Endothelial cell of umbilical vein (primary cell): ENCODE measurements around the gene HSCB. TPM values are rescaled to one million over a fixed set of nuclear protein-coding genes. Genes with fewer than 3 reads are reported as not detected.

Experiments
- BruUV-seq: library from RNA; stranded (reverse); fragments of 400-500 nt; replicated peaks from 2 replicates; lab custom pipeline; 2021; lab: Mats Ljungman, UMichigan
- CTCF ChIA-PET: fragments of 300-600, 350-600 bp; sonication (Branson Sonifier 250); formaldehyde crosslinking; loops from one replicate; lab custom pipeline; 2021; ENCODE audit warnings: antibody characterized with exemption, inconsistent platforms; lab: Charles Lee
- POLR2A ChIA-PET: fragments of 300-600, 350-600 bp; sonication (Branson Sonifier 250); formaldehyde crosslinking; loops from one replicate; lab custom pipeline; 2021; ENCODE audit warnings: antibody characterized with exemption, inconsistent platforms; lab: Charles Lee
- DNase-seq: peaks from one replicate; pipeline ENCODE4 v3.0.0-alpha.2; 2011; ENCODE audit warnings: low read depth, low spot score
- FAIRE-seq: peaks from 2 replicates; lab custom pipeline; 2011; peaks lifted over from hg19 to GRCh38; lab: Jason Lieb, UNC
- H2AFZ ChIP-seq: 2 replicates; pipeline ENCODE4 v1.6.0; 2012; ENCODE audit warnings: low read depth, low read length, control low read depth, inconsistent platforms
- H3K27ac ChIP-seq: 2 replicates; pipeline ENCODE4 v1.5.1; 2011; ENCODE audit warnings: low read depth, mild to moderate bottlenecking, control low read depth, low read length, moderate library complexity; ENCODE audit not compliant: insufficient read depth
- H3K27me3 ChIP-seq, 2 experiments: 2 replicates each; pipeline versions ENCODE4 v1.6.0 to v1.6.1; 2011; ENCODE audit warnings: low read length in 2 of 2, mixed read lengths in 1 of 2; ENCODE audit not compliant: control insufficient read depth in 2 of 2, insufficient read depth in 2 of 2
- H3K36me3 ChIP-seq, 2 experiments: 2 replicates in 1 of 2; 3 replicates in 1 of 2; pipeline ENCODE4 v1.5.1; 2011; ENCODE audit warnings: low read length in 2 of 2, mild to moderate bottlenecking in 1 of 2, moderate library complexity in 1 of 2; ENCODE audit not compliant: control insufficient read depth in 2 of 2, insufficient read depth in 2 of 2; ENCODE audit errors: extremely low read depth in 1 of 2
- H3K4me1 ChIP-seq: 3 replicates; pipeline ENCODE4 v1.5.1; 2011; ENCODE audit warnings: mild to moderate bottlenecking, low read length; ENCODE audit not compliant: control insufficient read depth, insufficient read depth; ENCODE audit errors: extremely low read depth
- H3K4me2 ChIP-seq: 2 replicates; pipeline ENCODE4 v1.6.1; 2011; ENCODE audit warnings: low read length, control low read depth, mixed read lengths; ENCODE audit not compliant: insufficient read depth
- H3K4me3 ChIP-seq, 3 experiments: fragments of 200-600 bp in 1 of 3; sonication (generic), shearing (Covaris generic) in 1 of 3; replicated peaks in 1 of 3; 2 replicates each; pipeline ENCODE4 v1.5.1; 2011 to 2016; ENCODE audit warnings: control low read depth in 3 of 3, low read length in 3 of 3, mild to moderate bottlenecking in 2 of 3, inconsistent platforms in 1 of 3, low read depth in 1 of 3, moderate library complexity in 1 of 3; ENCODE audit not compliant: insufficient read depth in 1 of 3
- H3K79me2 ChIP-seq: 2 replicates; pipeline ENCODE4 v1.6.0; 2012; ENCODE audit warnings: low read length, inconsistent platforms; ENCODE audit not compliant: control insufficient read depth, insufficient read depth
- H3K9ac ChIP-seq: replicated peaks from 2 replicates; pipeline ENCODE3; 2011; ENCODE audit warnings: low read length, control low read depth; ENCODE audit not compliant: insufficient read depth; ENCODE audit errors: extremely low read depth
- H3K9me1 ChIP-seq: replicated peaks from 3 replicates; pipeline ENCODE4 v1.6.0; 2011; ENCODE audit warnings: mild to moderate bottlenecking, low read length; ENCODE audit not compliant: control insufficient read depth, insufficient read depth; ENCODE audit errors: extremely low read depth
- H3K9me3 ChIP-seq: replicated peaks from 2 replicates; pipeline ENCODE4 v1.5.1; 2012; ENCODE audit warnings: low read length, inconsistent platforms; ENCODE audit not compliant: control insufficient read depth, insufficient read depth
- H4K20me1 ChIP-seq: replicated peaks from 2 replicates; pipeline ENCODE3; 2011; ENCODE audit warnings: mild to moderate bottlenecking, low read length; ENCODE audit not compliant: control insufficient read depth, insufficient read depth; ENCODE audit errors: extremely low read depth
- EZH2 ChIP-seq: IDR thresholded peaks from 2 replicates; pipeline ENCODE4 v1.6.1; 2012; ENCODE audit warnings: borderline replicate concordance, low read depth, mild to moderate bottlenecking, moderate library complexity, low read length, inconsistent platforms; ENCODE audit not compliant: severe bottlenecking
- FOS ChIP-seq: IDR thresholded peaks from 2 replicates; pipeline ENCODE4 v1.6.1; 2011; ENCODE audit warnings: mild to moderate bottlenecking, low read length, moderate library complexity, borderline replicate concordance; ENCODE audit not compliant: insufficient read depth
- GATA2 ChIP-seq: IDR thresholded peaks from 2 replicates; pipeline ENCODE4 v1.7.0; 2011; ENCODE audit warnings: low read depth, mild to moderate bottlenecking, moderate library complexity, mixed read lengths, low read length; ENCODE audit not compliant: insufficient read length, insufficient read depth
- JUN ChIP-seq: IDR thresholded peaks from 2 replicates; pipeline ENCODE4 v1.6.1; 2011; ENCODE audit warnings: borderline replicate concordance, low read depth; ENCODE audit not compliant: insufficient read length, insufficient read depth
- MYC ChIP-seq: IDR thresholded peaks from one replicate; pipeline ENCODE4 v1.6.1; 2011; ENCODE audit warnings: mild to moderate bottlenecking, low read depth, low read length
- POLR2A ChIP-seq: IDR thresholded peaks from 2 replicates; pipeline ENCODE4 v1.6.1; 2012; ENCODE audit warnings: low read depth, mild to moderate bottlenecking, control low read depth, low read length
- POLR2AphosphoS5 ChIP-seq: IDR thresholded peaks from 2 replicates; pipeline ENCODE4 v1.6.1; 2012; ENCODE audit warnings: low read depth, mild to moderate bottlenecking, control low read depth, low read length, moderate library complexity; ENCODE audit not compliant: insufficient read depth
- dilution Hi-C: fragments of 300-500 bp; cut with MboI; formaldehyde crosslinking; loops from one replicate; pipeline ENCODE4 v1.15.0; 2019; ENCODE audit warnings: low sequenced_read_pairs; ENCODE audit not compliant: extremely low pct_ligation_motif_present
- intact Hi-C: fragments of 100-400 bp; cut with micrococcal nuclease; formaldehyde crosslinking; loops from one replicate; pipeline ENCODE4 v1.10.0; 2022
- polyA plus RNA-seq, 4 experiments: library from polyadenylated mRNA; depleted of rRNA in 3 of 4; stranded (reverse) in 3 of 4; unstranded in 1 of 4; fragments of >200 nt; gene quantifications; 2 replicates each; pipeline versions ENCODE4 v1.2.1 to v1.2.3, GENCODE V29; 2011 to 2012; ENCODE audit warnings: missing spikeins in 1 of 4
- total RNA-seq: library from RNA; stranded (reverse); gene quantifications from 2 replicates; pipeline ENCODE4 v1.2.3, GENCODE V29; 2021
- TF ChIP-seq, protein P1 (sequence below): IDR thresholded peaks from 2 replicates; pipeline ENCODE4 v1.6.1; 2011; ENCODE audit not compliant: insufficient read depth, insufficient read length
- TF ChIP-seq, protein P2 (sequence below), 2 donors: IDR thresholded peaks; 1 replicate in 1 of 2; 2 replicates in 1 of 2; pipeline ENCODE4 v1.5.1; 2011; ENCODE audit warnings: low read length in 2 of 2, mild to moderate bottlenecking in 2 of 2, moderate library complexity in 2 of 2, control low read depth in 1 of 2, inconsistent platforms in 1 of 2, low read depth in 1 of 2; ENCODE audit not compliant: insufficient read depth in 1 of 2; ENCODE audit errors: extremely low read depth in 1 of 2

Gene HSCB
- total and polyA plus RNA-seq, 2 donors (not counting 3 experiments of a cell fraction or from before 2014, with no cell fraction given): 18.4 to 20.3 TPM

DNA sequence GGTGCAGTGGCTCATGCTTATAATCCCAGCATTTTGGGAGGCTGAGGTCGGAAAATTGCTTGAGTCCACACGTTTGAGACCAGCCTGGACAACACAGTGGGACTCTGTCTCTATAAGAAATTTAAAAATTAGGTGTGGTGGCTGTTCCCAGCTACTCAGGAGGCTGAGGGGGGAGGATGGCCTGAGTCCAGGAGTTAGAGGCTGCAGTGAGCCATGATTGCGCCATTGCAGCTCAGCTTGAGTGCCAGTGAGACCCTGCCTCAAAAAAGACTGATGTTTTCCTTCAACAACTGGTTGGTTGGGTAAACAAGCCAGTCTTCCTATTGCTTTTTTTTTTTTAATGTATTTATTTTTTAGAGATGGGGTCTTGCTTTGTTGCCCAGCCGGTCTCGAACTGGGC, 49.3 kb downstream of the HSCB start:
- DNase-seq (no peak), FAIRE-seq (no peak)
- Histone ChIP-seq H3K9ac (no peak overlapping the region), H3K79me2 (peaks cover 17% of the 10 kb centered on the region), H3K9me1 (no peaks in the 10 kb centered on the region), H4K20me1 (peaks cover 11% of the 10 kb centered on the region), H3K9me3 (no peaks in the 10 kb centered on the region), H3K27me3 (no peaks in the 10 kb centered on the region), H3K36me3 (peaks cover 23 to 27% of the 10 kb centered on the region in 2 experiments), H3K4me3 (no peak overlapping the region), H3K27ac (no peak overlapping the region), H3K4me2 (no peak overlapping the region), H2AFZ (no peak overlapping the region), H3K4me1 (no peaks in the 10 kb centered on the region)
- TF ChIP-seq POLR2AphosphoS5 (no peak), JUN (no peak), GATA2 (no peak), POLR2A (no peak), EZH2 (no peak), MYC (no peak), FOS (no peak)
- TF ChIP-seq, protein P1, sequence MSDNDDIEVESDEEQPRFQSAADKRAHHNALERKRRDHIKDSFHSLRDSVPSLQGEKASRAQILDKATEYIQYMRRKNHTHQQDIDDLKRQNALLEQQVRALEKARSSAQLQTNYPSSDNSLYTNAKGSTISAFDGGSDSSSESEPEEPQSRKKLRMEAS: no peak
- TF ChIP-seq, protein P2, sequence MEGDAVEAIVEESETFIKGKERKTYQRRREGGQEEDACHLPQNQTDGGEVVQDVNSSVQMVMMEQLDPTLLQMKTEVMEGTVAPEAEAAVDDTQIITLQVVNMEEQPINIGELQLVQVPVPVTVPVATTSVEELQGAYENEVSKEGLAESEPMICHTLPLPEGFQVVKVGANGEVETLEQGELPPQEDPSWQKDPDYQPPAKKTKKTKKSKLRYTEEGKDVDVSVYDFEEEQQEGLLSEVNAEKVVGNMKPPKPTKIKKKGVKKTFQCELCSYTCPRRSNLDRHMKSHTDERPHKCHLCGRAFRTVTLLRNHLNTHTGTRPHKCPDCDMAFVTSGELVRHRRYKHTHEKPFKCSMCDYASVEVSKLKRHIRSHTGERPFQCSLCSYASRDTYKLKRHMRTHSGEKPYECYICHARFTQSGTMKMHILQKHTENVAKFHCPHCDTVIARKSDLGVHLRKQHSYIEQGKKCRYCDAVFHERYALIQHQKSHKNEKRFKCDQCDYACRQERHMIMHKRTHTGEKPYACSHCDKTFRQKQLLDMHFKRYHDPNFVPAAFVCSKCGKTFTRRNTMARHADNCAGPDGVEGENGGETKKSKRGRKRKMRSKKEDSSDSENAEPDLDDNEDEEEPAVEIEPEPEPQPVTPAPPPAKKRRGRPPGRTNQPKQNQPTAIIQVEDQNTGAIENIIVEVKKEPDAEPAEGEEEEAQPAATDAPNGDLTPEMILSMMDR (IDR thresholded peaks at IDR 0.05; ENCODE audit: extremely low read depth in 1 of 2, insufficient read depth in 1 of 2, low read depth in 1 of 2, low read length in 2 of 2): no peak
- POLR2A ChIA-PET: interaction anchor here (0.7 kb wide), 2 partner anchors 9 to 600 kb away, joined by 4 to 5 read pairs; partner anchors contain the start of gene XBP1
- CTCF ChIA-PET: interaction anchor here (1.4 to 4.6 kb wide), 3 partner anchors 38 to 454 kb away, joined by 4 to 34 read pairs (median 5); no protein-coding TSS in a partner anchor
- dilution Hi-C loops (no loop called here), intact Hi-C loops (no loop called here)
- BruUV-seq: no TSS peak
